GM21786 (cell line): Measurements from ENCODE around the gene TBX1.

Experiments
- ATAC-seq: cut with Tn5 transposase; IDR thresholded peaks from one replicate; pipeline ENCODE4 v1.9.1; 2021; ENCODE audit not compliant: unreplicated experiment

Gene TBX1

DNA sequence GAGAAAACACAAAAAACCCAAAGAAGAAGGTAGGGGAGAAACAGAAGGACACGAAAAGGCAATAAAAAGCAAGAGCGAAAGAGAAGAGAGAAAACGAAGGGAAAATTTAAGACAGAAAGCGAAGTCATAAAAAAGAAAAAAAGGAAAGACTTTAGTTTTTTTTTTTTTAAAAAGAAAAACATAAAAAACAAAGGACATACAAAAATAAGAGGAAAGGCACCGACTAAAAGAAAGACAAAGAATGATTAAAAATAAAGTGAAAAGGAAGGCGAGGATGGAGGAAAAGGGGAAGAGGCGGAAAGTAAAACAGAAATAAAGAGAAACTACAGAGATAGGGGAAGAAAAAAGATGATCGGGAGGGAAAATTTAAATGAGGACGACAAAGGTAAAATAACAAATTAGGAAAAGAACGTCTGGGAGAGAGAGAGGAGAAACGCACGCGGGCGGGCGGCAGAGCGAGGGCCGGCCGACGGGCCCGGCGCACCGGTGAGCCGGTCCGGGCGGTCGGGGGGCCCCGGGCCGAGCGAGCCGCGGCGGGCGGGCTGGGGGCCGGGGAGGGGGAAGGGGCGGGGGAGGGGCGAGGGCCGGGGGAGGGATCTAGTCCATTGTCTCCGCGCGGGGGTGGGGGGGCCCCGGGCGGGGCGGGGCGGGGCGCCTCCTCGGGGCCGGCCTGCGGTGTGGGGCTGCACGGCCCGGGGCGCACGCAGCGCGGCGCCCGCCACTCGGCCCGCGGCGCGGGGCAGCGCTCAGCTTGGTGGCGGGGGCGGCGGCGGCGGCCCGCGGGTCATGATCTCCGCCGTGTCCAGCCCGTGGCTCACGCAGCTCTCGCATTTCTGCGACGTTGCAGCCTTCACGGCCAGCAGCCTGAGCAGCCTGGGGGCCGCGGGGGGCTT lies at the start of gene TBX1:
Gene TBX1, plus strand, starts transcription at position 721 of the 893 bp plus-strand sequence. Its CDS starts 66 bp downstream, at position 787.
- ATAC-seq: no peak

DNA sequence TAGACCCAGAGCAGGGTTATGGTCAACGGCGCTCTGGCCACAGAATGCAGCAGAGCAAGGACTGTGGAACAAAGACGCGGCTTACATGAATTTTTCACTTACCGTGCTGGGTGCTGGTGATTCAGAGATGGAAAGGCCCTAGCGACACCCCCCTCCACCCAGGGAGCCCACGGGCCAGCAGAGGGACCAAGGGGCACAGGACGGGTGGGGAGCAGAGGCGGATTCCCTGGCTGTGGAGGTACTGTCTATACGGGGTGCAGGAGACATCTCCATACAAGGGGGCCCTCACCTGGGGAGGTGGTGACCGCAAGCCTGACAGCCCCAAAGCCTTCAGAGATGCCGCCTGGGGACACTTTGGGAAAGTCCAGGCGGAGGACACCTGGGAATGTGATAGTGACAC lies 47.3 kb upstream of the TBX1 start:
- ATAC-seq: no peak

DNA sequence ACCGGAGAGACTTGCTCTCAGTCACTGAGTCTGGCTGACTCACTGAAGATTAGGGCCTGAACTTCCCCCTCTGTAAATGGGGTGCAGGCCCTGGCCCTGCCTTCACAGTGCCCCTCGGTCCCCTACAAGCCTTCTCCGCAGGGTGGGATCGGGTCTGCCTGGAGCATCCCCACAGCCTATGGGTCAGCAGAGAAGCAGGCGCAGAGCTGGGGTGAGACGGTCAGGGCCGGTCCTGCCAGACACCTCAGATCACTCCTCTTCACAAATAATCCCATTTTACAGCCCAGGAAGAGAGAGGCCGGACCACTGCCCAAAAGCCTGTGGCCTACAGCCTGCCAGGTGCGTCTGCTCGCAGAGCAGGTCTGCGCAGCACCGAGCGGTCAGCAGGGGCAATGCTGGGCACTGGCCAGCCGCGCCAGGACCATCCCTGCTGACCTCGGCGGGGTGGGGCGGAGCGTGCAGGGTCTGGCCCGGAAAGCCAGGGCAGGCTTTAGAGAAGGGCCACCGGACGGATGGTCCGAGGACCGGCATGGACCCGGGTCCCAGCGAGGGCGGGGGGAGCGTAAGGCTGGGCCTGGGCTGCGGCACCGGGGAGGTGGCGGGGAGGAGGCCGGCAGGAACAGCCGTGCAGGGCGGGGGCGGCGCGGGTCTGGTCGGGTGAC lies 46.8 kb upstream of the TBX1 start:
- no peak for ATAC-seq

DNA sequence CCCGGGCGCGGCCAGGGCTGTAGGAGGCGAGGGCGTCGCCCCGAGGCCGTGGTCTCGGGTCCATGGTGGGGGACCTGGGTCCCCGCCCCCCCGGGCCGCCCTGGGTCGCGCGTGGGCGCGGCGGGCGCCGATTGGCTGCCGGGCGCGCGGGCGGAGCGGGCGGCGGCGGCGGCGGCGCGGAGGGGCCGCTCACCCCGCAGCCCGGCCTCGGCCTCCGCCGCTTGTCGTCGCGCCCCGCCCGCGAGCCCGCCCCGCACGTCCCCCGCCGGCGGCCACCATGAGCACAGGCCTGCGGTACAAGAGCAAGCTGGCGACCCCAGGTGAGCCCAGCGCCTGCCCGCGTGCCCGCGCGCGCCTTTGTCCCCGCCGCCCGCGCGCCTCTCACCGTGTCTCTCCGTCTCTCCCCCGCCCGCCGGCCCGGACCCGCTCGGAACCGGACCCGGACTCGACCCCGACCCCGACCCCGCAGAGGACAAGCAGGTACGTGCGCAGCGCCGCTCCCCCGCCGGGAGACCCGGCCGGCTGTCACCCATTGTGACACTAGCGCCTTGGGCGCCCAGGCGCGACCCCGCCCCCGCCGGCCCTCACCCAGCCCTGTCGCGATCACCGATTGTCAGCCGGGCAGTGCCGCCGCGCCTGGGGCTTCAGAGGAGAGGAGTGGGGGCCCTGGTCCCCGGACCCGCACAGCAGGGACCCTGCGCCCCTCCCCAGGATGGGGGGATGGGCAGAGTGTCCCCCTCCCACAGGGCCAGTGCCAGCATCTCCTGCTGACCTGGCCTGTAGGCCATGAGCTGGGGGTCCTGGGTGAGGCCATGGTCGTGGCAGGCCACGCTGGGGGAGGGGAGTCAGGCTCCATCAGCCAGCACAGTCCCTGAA lies 46.0 kb upstream of the TBX1 start, which contains the start of gene SEPTIN5:
Gene SEPTIN5, plus strand, starts transcription at position 192 of the 876 bp plus-strand sequence. Its CDS starts 86 bp downstream, at position 278.
- ATAC-seq: no peak

DNA sequence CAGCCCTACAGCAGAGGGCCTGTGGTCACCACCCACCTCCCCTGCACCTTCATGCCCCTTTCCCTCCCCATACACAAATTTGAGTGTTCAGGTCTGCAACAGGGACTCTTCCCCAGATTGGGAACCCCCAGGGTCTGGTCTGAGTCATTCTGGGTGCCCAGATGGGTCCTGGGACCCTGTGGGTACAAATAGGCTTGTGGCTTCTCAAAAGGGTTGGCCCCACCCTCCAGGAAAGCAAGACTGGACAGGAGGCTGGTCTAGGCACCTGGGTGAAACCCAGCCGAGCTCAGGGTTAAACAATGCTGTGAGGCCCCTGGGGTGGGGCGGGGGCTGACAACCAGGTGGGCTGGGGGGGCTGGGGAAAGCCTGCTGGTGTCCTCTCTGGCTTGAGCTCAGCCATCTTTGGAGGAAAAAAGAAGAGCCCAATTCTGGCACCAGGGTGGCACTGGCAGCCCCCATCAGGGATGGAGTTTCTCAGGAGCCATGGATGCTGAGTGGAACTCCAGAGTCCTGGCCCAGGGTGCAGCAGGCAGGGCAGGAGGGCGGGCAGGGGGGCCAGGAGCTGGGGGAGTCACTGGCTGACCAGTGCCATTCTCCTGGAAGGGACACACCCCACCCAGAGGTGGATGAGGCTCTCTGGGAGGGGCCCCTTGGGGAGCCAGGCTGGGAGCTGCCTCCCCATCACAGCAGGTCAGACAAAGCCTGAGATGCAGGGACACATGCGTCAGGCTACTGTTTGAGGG lies 45.2 kb upstream of the TBX1 start:
- no peak for ATAC-seq

DNA sequence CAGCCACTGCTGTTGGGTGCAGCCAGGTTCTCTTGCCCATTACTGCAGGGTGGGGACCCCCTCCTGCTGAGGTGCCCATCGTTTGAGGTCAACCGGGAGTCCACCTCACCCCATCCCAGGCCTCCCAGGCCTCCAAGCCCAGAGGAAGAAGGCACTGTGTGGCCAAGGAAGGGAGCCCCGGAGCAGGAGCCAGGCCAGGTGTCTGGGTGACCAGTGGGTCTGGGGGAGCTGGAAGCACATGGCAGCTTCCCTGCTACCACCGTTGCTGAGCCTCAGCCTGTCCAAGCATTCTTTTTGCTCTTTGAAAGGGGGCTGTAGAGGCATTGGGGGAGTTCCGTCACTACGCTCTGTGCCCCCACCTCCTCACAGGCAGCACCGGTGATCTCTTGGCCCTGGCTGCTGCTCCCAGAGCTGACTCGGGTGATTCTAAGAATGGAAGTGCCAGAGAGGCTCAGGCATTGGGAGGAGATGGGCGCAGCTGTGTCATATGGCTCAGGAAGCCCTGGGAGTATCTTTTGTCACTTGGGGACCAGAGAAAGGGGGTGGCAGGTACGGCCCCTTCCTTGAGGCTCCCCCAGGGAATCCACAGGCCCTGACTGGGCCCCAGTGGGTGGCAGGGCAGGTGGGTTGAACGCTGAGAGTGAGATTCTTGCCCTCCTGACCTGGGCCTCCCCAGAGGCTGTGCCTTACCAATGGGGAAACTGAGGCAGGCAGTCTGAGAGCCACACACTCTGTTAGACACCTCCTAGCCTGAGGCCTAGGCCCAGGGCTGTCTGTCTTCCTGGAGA lies 44.3 kb upstream of the TBX1 start:
- ATAC-seq: no peak

DNA sequence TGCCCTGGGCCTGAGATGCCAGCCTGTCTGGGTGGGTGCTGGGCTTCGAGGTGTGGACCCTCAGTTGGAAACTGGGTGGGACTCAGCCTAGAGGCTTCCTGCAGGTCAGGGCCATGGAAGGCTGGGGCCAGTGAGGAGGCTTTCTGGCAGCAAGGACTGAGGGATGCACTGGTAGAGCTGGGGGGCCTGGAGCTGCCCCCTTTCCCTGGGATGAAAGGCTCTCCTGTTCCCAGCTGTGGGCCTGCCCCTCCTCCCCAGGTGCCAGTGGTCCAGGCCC lies 43.8 kb upstream of the TBX1 start:
- no peak for ATAC-seq

DNA sequence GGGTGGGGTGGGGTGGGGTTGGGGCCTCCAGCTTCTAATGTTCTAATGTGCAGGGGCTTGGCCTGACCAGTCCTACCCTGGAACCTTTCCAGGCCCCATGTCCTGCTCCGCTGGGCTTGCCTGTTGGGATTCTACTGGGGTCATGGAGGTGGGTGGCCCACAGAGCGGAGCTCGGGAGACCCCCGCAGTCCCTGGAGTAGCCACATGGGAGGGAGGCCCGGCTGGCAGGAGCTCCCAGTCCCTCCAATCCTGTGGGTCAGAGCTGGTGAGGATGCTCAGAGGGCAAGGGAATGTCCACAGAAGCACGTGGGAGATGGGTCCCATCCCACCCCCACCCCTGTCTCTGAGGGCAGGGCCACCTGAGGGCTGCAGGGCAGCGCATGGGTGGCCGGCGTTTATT lies 43.4 kb upstream of the TBX1 start:
- no peak for ATAC-seq

DNA sequence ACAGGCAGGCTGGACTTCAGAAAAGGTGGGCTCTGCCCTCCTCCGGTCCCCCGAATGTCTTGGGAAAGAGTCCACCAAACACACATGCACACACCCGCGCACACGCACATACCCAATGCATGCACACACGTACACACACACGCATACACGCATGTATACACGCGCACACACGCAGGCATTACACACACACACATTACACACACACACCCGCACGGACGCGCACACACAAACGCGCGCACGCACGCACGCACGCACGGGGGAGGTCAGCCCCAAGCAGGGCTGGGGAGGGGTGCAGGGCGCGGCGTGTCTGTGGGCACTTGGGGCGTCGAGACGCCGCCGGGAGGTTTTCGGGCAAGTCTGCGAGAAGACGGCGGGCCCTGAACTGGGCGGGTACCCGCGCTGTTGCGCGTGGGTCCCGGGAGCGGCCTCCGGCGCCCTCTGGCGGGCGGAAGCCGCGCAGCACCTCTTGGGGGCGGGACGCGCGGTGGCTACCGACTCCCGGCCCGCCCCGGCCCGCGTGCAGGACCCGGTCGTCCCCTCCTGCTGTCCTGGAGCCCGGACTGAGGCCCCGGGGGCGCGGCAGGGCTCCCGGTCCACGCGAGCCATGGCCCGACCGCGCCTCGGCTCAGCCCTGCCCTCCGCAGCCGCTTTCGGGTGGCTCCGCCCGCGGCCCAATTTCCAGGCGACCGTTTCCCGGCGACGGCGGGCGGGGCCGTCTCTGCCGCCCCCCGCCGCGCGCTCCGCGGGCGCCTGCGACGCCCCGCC lies 42.7 kb upstream of the TBX1 start:
- peak; percentile 52 for ATAC-seq

DNA sequence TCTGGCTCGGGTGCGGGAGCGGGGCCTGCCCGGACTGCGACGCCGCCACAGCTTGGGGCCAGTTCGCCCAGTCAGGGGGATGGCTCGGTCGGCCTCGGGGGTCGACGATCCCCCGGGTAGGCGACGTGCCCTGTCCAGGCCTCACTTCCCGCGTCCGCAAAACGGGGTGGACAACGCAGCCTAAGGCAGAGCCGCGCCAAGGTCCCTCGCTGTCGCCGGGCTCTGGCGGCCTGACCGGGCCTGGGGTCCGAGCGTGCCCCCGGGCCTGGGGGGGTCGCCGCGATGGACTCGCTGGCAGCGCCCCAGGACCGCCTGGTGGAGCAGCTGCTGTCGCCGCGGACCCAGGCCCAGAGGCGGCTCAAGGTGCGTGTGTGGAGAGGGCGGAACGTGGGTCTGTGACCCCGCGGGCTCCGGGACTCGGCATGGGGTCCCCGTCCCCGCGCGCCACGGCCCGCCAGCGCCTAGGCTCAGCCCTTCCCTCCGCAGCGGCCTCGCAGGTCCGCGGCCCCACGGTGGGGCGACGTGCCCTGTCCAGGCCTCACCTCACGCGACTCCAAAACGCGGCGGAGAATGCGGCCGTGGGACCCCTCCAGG lies 42.0 kb upstream of the TBX1 start:
- ATAC-seq: no peak

DNA sequence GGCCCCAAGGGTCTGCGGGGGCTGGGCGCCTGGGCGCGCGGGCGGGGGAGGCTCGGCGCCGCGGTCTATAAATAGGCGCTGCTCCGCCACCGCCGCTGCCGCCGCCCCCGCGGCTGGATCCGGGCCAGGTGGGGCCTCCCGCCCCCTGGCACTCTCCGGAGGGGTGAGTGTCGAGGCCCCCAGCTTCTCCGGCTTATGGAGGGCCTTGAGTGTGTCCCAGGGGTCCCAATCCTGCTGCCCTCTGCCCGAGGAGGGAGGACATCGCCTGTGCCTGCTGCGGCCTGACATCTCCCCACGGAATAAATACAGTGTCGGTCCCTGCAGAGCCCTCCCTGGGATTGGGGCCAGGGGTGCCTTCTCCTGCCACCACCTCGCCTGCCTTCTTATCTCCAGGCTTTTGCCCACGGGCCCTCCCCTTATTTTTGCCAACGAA lies 41.5 kb upstream of the TBX1 start:
- no peak for ATAC-seq

DNA sequence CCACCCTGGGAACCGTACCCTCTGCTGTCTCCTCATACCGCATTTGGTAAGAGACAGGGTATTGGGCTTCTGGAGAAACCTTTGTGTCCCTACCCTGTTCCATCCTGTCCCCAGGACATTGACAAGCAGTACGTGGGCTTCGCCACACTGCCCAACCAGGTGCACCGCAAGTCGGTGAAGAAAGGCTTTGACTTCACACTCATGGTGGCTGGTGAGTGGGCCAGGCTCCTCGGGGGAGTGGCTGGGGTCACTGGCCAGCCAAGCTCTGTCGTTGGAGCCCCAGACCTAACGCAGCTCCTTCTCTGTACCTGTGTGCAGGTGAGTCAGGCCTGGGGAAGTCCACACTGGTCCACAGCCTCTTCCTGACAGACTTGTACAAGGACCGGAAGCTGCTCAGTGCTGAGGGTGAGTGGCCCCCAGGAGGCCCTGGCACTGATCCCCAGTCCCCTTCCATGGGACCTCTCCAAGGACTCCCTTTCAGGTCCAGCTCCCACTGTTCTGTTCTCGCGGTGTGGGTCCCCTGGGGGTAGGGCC lies 41.0 kb upstream of the TBX1 start:
- no peak for ATAC-seq

DNA sequence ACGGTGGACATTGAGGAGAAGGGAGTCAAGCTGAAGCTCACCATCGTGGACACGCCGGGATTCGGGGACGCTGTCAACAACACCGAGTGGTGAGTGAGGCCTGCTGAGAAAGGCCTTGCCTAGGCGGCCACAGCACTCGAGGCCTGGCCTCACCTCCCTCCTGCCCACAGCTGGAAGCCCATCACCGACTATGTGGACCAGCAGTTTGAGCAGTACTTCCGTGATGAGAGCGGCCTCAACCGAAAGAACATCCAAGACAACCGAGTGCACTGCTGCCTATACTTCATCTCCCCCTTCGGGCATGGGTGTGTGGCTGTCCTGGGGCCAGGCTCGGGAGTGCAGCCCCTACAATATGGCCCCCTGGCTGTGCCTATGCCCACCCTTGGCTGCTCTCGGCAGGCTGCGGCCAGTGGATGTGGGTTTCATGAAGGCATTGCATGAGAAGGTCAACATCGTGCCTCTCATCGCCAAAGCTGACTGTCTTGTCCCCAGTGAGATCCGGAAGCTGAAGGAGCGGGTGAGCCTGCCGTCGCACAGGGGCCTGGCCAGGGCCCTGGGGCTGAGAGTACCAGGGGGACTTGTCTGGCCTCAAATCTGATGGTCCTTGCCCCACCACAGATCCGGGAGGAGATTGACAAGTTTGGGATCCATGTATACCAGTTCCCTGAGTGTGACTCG lies 40.3 kb upstream of the TBX1 start:
- ATAC-seq: no peak

DNA sequence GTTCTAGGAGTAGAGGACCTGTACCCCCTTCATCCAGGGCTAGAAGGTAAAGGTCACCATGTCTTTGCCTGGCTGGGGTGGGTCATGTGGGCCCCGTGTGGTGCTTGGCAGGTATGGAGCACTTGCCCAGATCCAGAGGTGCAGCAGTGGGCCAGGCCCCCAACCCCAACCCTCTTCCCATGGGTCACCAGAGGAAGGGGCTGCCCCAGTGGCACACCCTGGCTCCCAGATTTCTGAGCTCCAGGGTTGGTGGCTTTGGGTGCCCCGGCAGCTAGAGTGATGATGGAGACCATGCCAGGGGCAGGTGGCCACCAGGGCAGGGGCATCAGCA lies 39.6 kb upstream of the TBX1 start:
- ATAC-seq: no peak

DNA sequence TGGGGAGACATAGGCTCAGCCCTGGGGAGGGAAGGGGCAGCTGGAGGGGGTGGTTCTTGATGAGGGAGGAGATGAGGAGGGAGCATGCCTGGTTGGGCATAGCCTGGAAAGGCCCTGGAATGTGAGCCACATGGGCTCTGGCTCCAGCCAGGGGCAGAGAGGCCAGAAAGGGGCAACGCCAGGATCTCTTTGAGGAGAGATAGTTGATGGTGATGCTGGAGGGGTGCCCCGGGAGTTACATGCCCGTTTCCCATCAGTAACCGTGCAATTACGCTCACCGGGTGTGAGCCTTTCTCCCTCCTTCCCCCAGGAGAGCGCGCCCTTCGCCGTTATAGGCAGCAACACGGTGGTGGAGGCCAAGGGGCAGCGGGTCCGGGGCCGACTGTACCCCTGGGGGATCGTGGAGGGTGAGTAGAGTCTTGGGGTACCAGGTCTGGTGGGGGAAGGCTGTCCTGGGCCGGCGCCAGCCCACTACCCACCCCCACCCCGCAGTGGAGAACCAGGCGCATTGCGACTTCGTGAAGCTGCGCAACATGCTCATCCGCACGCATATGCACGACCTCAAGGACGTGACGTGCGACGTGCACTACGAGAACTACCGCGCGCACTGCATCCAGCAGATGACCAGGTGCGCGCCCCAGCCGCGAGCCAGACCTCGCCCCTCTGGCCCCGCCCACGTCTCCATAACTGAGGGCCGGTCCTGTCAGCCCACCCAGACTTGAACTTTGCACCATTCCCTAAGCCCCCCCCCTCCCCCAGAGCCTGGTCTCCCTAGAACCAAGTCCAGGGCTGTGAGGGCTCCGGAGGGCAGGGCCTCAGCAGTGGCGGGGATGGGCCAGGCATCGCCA lies 39.0 kb upstream of the TBX1 start:
- ATAC-seq: no peak

DNA sequence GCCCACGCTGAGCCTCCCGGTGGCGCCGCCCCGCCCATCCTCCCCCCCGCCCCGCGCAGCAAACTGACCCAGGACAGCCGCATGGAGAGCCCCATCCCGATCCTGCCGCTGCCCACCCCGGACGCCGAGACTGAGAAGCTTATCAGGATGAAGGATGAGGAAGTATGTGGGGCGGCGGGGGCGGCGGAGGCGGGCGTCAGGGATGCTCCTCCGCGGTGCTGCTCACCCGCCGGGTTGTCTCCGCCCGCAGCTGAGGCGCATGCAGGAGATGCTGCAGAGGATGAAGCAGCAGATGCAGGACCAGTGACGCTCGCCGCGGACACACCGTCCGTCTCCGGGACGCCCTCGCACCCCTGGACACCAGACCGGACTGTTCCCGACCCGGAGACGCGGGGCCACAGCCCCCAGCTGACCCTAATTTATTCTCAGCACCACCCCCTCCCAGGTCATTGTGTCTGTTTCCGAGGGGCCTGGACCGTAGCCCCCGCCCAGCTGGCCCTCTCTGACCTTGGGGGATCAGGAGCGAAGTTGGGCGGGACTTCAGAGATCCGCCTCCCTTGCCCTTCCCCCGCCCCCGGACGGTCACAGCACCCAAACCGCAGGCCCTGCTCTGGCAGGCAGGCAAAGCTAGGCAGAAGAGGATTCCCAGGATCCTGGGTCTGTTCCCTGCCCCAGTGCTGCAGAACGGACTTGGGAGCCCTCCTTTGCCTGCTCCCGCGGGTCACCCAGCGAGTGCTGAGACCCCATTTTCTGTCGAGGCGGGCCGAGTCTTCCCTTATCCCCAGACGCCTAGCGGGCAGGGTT lies 38.2 kb upstream of the TBX1 start:
- ATAC-seq: no peak

DNA sequence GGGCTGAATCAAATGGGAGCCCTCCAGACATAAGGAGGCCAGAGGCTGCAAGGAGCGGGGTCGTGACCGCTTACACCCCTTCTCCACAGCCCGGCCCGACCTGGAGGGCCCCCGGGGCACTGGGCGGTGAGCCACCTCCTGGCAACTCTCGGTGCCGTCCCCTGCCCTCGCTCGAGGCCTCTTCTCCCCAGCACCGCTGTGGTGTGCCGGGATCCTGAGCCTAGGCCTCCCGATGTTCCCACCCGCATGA lies 37.7 kb upstream of the TBX1 start:
- ATAC-seq: no peak
